Thyroid gland (tissue), 4 donors: ENCODE data around the gene FEV.

Source experiments
- CTCF ChIP-seq, 6 experiments: fragments of 200-600 bp in 3 of 6; fragments of 450-650 bp in 3 of 6; sonication (generic) in 3 of 6; IDR thresholded peaks; one replicate each; pipeline ENCODE4 v1.5.1; 2016 to 2019; ENCODE audit warnings: antibody characterized with exemption in 6 of 6, mild to moderate bottlenecking in 2 of 6, inconsistent platforms in 1 of 6, moderate library complexity in 1 of 6
- POLR2A ChIP-seq, 2 donors: fragments of 450-650 bp; IDR thresholded peaks; one replicate each; pipeline ENCODE4 v1.6.1; 2017; ENCODE audit warnings: antibody characterized with exemption in 2 of 2, mild to moderate bottlenecking in 2 of 2, moderate library complexity in 1 of 2

GRCh38 chr2:218990612-218991011 lies 5.6 kb upstream of the FEV start:
- TF ChIP-seq CTCF (IDR thresholded peaks at IDR 0.05) (no peak), POLR2A (IDR thresholded peaks at IDR 0.05) (no peak)
